Measurements from ENCODE around the gene WFIKKN2.

Gene WFIKKN2

DNA sequence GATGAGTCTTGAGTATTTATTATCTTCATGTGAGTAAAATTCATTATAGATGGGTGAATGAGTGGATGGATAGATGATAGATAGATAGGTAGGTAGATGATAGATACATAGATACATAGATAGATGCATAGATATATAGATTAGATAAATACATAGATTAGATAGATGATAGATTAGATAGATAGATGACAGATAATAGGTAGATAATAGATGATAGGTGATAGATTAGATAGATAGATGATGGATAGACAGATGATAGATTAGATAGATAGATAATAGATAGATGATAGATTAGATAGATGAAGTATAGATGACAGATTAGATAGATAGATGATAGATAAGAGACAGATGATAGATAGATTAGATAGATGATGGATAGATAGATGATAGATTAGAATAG, 21.8 kb upstream of the WFIKKN2 start:
- DNase-seq: no peak

DNA sequence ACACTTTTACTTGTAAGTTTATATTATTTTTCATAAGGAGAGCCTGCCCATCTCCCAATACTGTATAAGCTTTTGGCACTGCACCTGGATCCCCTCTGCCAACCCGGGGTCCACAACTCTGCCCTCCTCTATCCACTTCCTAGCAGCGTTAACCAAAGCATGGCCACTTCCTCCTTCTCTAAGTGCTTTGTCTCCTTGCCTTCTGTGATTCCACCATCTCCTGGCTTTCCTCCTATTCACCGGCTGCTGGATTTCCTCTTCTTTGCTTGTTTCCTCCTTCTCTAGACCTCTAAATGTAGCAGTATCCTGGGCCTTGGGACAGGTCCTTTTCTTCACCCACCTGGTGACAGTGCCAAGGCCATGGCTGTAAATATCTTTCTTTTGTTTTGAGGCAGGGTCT, 20.0 kb upstream of the WFIKKN2 start:
- no peak for DNase-seq

DNA sequence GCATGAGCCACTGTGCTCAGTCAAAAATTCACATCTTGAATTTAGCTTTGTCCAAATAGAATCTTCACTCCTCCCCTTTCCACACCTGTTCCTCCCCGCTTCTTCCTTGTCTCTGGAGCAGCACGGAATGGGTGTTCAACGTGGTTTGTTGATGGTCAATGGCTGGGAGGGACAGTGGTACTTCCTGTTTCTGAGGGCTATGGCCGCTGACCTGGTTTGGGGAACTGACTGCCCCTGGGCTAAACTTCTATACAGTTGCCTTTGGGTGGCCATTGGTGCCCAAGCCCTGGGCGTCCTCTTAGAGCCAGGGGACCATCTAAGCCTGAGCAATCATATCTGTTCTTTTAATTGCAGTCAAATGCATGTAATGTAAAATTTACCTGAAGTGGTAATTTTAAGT, 19.1 kb upstream of the WFIKKN2 start:
- no peak for DNase-seq

DNA sequence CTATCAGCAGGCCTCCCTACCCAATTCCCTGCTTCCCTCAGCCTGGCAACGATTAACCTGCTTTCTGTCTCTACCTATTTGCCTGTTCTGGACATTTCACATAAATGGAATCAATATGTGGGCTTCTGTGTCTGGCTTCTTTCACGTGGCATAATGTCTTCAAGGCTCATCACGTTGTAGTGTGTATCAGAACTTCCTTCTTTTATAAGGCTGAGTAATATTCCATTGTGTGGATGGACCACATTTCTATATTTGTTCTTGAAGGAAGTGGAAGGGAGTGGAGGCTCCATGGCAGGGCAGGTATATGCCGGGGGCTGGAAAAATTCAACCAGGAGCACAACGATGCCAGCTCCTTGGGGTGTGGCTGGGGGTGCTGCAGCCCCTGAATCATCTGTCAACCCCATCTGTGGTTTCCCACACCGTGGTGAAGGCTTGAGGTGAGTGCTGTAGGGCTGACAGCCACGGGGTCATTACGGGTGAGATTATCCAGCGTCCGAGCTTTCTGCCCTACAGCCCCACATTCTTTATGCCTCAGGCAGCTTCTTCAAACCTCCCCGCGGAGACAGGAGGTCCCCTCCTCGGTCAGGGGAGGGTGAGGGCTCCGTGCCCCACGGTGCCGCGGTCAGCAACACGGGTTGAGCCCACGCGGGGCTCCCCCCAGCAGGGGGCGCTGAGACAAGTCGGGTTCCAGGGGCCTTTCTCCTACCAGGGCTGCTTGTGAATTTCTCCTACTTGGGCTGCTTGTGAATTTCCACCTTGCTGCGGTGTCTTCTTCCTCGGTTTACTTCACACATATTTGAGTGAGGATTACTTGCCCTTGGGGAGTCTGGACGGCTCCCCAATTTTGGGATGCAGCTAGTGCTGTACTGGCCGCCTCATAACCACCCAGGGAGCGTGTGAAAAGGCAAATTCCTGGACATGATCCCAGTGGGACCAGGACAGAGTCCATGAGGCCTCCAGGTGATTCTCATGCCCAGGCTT, 18.3 kb upstream of the WFIKKN2 start:
- peak; percentile 55 for DNase-seq

DNA sequence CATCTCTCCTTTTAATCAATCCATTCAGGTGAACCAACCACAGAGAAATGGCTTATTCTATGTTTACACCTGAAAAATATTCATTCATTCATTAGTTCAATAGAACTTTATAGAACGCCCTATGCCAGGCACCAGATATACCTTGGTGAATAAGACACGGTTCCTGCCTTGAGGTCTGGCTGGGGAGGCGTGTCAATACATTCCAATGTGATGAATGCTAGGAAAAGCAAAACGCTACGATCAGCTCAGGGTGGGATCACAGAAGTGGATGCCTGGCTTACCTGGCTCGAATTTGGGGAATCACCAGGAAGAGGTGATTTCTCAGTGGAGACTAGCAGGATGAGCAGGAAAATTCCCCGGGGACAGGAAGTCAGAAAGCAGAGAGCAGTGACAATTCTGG, 17.5 kb upstream of the WFIKKN2 start:
- DNase-seq: no peak

DNA sequence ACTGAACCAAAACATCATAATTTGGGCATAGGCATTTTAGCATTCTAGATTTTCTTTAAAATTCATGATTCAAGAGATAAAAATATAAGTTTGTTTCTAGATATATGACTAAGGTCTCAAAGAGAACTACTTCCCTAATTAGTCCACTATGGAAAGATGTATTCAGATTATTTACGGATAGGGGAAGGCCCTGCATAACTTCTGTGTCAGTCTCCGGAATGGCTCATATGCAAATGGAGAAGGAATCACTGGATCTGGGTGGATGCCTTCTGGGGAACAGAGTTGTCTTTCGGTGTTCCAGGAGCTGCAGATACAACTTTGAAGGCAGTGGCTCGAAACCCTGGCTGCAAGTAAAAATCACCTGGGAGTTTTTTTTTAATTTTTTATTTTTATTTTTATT, 17.1 kb upstream of the WFIKKN2 start:
- DNase-seq: no peak

DNA sequence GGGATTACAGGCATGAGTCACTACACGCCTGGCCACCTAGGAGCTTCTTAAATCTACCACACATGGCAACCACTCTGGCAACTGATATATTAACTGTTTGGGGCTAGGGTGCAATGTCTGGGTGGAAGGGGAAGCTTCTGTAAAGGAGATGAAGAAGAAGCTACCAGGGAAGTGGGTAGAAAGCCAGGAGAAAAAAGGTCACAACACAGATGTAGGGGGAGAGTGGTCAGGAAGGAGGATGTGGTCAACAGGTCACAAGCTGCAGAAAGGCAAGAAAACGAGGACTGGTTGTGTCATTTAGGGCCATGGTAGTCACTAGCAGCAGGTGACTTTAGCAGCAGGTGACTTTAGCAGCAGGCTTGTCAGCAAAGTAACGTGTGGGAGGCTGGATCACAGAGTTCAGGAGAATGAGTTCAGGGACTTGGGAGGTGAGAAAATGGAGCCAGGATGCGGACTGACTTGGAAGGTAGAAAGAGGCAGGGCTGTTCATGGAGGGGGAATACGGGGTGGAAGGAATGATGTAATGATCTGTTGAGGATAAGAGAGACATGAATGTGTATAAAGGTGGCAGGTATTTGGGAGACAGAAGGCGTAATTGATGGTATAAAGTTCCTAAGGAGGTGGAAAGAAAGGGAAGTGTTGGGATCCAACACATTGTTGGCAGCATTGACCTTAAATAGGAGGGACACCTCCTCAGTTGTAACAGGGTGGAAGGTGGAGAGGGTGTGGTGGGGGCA, 16.3 kb upstream of the WFIKKN2 start:
- no peak for DNase-seq

DNA sequence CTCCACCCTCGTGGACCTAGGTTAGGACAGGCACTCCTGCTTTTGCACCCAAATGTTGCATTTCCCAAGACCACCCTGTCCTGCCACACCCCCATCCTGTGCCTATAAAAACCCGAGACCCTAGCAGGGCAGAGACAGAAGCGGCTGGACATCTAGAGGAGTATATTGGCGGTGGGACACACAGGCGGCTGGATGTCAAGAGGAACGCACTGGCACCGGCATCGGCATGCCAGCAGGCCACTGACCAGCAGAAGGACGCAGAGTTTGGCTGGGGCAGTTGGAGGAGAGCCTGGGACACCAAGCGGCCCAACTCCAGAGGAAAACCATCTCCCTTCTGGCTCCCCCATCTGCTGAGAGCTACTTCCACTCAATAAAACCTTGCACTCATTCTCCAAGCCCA, 14.7 kb upstream of the WFIKKN2 start:
- DNase-seq: no peak

DNA sequence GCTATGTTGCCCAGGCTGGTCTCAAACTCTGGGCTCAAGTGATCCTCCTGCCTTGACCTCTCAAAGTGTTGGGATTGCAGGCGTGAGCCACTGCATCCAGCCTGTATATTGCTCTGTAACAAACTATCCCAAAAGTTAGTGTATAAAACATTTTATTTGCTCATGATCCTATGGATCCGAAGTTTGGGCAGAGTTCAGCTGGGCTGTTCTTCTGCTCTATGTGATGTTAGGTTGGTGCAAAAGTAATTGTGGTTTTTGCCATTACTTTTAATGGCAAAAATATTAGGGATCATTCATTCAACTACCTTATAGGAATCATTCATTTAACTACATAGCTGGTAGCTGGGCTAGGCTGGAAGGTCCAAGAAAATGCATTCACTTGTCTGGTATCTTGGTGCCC, 12.8 kb upstream of the WFIKKN2 start:
- no peak for DNase-seq

DNA sequence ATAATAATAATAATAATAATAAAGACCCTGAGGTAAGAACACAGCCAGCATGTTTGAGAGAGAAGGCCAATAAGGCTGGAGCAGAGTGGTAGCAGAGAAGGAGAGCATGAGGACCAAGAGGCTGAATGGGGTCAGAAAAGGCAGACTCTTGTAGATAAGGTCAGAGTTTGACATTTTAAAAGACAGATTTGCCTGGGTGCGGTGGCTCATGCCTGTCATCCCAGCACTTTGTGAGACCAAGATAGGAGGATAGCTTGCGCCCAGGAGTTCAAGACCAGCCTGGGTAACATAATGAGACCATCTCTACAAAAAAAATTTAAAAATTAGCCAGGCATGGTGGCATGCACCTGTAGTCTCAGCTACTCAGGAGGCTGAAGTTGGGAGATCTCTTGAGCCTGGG, 11.0 kb upstream of the WFIKKN2 start:
- no peak for DNase-seq

DNA sequence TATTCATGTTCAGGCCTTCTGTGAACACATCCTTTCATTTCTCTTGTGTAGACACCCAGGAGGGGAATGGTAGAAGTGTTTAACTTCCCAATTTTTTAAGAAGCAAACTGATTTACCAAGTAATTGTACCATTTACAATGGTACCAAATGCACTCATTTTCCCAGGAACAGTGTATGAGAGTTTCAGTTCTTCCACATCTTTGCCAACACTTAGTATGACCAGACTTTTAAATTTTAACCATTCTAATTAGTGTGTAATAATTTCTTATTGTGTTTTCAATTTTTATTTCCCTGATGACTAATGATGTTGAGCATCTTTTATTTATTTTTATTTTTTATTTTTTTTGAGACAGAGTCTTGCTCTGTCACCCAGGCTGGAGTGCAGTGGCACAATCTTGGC, 10.2 kb upstream of the WFIKKN2 start:
- no peak for DNase-seq

DNA sequence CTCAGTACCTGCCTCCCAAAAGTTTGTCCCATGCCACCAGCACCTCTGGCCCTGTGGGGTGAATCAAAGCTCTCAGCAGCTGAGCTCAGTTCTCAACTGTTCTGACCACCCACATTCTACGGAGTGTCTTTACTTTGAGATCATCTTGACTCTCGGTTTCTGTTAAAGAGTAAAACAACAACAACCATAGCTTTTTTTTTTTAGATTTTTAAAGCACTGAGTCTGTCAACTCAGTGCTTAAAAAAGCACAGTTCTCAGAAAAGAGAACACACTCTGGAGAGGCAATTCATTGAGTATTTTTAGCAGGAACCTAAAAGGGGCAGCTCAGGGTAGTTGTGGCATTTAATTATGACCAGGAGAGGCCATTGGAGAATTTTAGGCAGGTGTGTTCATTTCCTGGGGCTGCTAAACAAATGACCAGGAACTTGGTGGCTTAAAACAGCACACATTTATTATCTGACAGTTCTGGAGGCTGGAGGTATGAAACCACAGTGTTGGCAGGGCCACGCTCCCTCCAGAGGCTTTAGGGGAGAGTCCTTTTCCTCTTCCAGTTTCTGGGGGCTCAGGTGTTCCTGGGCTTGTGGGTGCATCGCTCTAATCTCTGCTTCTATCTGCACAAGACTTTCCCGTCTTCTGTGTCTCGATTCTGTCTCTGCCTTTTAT, 6.7 kb upstream of the WFIKKN2 start:
- DNase-seq: no peak

DNA sequence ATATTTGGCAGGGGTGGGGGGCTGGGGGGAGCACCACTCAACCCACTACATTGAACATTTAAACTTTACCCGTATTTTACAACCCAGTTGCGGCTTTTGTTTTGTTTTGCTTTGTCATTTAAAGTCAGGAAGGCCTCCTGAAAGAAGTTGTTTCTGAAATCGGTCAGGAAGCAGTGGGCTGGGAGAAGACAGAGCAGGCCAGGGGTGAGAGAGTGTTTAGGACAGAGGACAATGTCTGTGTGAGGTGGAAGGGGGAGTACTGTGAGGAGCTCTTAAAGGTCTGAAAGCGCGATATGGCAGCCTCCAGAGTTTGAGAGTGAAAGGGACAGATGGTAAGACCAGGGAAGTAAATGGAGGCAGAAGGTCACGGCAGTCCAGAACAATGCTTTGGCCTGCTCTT, 6.1 kb upstream of the WFIKKN2 start:
- no peak for DNase-seq

DNA sequence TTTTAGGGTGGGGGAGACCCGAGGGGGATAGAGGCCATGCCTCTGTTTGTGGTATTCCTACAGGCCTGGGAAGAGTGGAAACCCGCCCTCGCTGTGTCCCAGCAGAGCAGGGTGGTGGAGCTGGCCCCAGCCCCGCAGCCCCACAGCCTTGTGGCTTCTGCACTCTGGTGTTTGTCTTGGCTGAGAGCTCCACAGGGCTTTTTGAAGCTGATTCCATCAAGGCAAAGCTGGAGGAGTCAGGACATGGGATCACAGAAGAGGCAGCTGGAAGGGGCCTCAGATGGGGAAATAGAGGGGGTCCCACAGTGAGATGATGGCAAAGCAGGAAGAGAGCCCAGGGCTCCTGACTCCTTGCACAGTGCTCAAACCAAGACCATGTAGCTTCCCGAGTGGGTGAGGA, 5.0 kb upstream of the WFIKKN2 start:
- no peak for DNase-seq

DNA sequence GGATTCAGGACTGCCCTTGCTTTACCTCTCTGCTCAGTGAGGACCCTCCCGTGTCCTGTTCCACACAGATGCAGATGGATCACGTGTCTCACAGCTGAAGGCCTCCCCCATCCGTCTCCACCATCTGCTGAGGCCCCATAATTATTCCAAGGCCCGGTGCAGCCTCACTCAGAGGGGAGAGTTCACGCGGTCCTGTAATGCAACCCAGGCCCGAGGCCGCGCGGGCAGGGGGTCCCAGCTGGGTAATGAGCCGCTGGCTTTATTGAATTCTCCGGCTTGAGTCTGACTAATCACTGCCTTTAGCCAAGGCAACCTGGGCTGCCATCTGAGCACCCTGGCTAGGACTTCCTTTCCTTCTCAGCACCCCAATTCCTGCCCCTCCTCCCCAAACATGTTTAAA, 4.4 kb upstream of the WFIKKN2 start:
- DNase-seq: no peak

DNA sequence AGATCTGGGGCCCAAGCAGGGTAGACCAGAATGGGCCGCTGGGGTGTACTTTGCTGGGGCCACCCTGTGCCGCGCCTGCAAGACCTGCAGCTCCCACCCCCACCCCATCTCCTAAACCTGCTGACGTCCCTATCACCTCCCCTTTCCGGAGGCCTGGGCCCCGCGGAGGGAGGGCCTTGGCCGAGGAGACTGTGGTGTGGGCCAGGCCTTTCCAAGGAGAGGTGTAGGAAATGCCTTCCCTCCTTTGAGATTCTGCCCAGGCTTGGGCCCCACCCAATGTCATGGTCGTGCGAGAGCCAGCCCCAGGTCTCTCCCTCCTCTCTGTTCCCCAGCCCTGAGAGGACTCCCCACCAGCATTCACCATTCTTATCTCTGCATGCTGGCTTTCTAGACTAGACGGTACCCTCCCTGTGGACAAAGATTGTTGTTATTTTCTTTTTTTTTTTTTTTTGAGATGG, 3.9 kb upstream of the WFIKKN2 start:
- DNase-seq: no peak

DNA sequence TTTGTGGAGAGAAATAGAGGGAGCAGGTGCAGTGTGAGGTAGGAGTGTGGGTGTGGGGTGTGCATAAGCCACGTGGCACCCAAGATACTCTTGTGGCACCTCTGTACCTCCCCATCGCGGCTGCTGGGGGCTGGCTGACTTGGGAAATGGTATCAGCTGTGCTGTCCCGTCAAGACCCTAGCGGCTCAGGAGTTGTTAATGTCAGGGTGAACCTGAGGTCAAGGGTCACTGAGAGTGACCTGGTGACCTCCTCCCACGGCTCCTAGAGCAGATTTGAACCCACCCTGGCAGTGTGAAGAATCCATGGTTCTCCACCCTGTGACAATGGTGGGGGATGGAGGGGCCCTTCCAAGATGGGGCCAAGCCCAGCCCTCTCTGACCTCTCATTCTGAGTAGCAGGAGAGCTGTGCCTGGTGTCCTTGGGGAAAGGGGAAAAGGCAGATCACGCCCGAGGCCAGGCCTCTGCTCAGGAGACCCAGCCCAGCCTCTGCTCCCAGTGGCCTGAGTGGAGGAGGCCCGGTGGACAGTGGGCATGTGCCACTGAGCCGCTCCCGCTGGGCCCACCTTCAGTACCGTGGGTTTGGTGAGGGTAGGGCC, 3.0 kb upstream of the WFIKKN2 start:
- no peak for DNase-seq

DNA sequence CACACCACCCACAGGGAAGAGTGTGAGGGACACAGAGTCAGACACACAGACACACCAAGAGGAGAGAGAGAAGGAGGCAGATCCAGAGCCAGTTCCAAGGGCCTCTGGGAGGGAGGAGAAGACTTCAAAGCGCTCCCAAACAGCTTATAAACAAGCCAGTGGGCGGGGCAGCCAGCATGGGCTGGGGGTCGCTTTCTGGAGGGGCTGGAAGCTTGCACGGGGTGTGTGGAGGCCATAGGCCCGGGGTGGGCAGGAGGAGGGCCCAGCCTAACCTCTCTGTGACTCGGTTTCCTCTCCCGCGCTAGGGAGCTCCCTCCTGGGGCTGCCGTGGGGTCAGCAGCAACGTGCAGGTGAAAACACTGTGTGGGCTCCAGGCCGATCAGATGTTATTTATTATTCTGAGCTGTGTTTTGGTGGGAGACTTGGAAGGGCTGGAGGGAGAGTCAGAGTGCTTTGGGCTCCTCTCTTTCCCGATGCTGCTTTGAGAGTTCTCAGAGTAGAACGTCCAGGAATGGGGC, 2.5 kb upstream of the WFIKKN2 start:
- DNase-seq: no peak

DNA sequence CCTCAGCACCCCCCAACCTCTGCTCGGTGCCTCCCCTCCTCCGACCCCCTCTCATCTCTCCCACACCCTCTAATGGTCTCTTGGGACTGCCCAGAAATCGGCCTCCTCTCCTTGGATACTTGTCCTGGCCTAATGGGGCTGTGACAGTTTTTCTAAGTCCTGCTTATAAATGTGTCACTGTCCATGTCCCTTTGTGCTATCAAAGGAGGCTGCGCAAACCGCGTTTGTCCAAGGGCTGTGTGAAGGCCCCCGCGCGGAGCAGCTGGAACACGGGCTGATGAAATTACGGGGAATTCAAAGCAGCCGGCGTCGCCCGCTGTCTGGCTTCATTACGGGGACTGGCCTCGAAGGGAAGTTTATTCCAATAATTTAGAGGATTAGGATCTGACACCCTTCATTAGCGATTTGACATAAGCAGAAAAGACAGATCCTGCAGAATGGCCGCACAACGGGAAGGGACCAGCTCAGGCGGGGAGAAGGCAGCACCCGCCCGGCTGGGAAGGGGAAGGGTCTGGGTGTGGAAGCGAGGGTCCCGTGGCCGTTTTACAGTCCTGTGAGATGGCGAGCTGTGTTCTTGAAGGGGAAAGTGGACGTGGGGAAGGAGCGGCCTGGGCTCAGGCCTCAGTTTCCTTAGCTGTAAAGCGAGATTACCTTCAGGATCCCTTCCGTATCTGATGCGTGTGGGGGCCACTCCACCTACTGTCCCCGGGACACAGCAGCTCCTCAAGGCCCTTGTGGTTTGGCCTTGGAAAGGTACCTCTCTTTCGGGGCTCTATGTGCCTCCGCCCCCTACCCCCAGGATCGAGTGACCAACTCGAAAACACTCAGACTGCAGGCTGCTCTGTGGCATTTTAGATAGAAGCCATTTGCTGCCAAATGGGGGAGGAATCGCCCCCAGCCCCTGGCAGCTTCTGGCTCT, 1.6 kb upstream of the WFIKKN2 start:
- DNase-seq: no peak

DNA sequence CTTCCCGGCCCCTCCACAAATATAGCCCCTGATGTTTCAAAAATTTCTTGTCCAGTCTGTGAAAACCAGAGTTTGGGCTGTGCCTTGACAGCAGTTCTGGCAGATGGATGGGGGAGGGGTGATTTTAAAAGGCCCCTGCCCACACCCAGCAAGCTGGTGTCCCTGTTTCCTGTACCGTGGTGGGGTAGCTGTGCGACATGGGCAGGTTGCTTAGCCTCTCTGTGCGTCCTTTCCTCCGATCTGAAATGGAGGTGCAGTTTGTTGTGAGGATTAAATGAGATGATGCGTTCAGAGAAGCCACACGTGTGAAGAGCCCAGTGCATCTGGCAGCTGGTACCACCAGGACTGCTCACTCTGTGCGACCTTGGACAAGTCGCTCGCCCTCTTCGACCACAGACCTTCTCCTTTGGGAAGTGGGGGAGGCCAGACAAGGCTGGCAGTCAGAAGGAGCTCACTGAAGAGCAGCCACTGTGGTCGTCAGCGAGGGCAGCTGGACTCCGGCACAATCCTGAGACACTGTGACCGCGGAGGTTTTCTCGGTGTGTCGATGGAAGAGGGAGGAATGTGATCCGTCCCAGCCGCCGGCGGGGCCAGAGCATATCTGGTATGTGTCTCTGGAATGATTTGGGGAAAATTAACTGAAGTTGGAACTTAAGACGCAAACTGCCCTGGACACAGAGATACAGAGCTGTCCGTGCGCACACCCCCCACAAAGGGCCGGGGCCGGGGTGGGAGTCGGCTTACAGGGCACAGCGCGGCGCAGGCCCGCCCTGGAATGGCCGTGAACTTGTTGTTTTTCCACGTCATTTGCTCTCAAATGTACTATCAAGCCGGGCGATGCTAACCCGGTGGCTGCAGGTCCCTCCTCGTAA, 721 bp upstream of the WFIKKN2 start:
- no peak for DNase-seq

DNA sequence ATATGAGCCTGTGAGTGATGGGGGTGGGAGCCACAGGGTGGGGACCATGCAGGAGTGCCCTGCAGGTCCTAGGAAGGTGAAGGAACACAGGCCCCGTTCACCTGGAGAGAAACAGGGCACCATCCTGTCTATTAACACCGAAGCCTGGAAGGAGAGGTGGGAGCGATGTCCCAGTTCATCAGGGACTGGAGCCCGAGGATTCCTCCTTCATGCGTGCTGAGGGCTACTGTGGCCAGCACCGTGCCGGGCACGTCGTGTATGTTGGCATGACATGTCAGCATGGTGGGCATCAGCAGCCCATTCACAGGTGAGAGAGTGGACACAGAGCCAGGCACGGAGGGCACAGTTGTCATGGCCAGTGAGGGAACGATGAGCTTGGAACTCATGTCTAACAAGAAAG, 1.4 kb downstream of the WFIKKN2 start:
- no peak for DNase-seq

Measured in activated gamma-delta T cell treated with Interleukin-2 at 50 U/mL for 16 hours (primary cell).